Stimulated activated CD8-positive, alpha-beta memory T cell treated with anti-CD3 and anti-CD28 coated beads, Interleukin-12 subunit alpha, Interleukin-12 subunit beta, amount 100 ng/mL, for 24 hours (primary cell): ENCODE measurements around the gene PRDM7.
"Not testable (repeated sequence)": the region's sequence is repeated elsewhere in the genome, so short reads cannot be mapped to it uniquely, and the experiment has no call there.

Experiments
- DNase-seq: peaks from one replicate; pipeline ENCODE4 v3.0.0-alpha.2; 2020; ENCODE audit errors: extremely low read depth

PRDM7 gene

DNA sequence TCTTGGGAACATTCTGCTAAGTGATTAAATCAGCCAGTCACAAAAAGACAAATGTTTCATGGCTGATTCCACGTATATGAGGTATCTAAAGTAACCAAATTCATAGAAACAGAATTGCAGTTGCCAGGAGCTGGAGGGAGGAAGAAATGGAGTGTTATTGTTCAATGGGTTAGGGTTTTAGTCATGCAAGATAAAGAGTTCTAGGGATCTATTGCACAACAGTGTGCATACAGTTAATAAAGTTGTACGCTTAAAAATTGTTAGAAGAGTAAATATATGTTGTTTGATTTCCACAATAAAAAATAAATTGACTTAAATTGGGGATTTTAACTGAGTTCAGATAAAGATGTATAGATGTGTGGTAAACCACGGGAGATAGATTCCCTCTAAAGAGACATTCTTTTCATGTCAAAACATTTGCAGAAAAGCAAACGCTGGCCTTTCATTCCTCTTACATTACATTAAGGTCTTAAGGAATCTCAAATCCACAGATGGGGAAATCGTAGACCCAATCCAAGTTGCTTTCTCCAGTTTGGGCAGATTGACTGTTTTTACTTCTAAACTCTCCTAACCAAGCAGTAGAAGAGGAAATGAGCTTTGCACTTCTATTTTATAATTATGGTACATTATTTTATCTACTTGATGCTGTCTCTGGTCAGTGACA lies 4.6 kb downstream of the PRDM7 start:
- DNase-seq, result no peak

DNA sequence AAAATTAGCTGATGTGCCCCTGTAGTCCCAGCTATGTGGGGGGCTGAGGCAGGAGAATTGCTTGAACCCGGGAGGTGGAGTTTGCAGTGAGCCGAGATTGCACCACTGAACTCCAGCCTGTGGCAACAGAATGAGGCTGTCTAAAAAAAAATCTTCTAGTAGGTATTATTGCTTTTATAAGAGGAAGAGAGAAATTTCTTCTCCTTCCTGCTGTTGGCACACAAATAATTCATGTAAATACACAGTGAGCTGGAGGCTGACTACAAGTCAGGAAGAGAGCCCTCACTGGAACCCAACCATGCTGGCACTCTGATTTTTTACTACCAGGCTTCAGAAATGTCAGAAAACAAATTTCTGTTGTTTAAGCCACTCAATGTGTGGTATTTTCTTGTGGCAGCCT lies 6.7 kb downstream of the PRDM7 start:
- DNase-seq, result no peak

- no peak for DNase-seq
Measured at GRCh38 chr16:90061437-90061836, 15.7 kb downstream of the PRDM7 start.

- DNase-seq, result peak; percentile 9
Measured at GRCh38 chr16:90057738-90058173, 19.4 kb downstream of the PRDM7 start.

- not testable (repeated sequence) for DNase-seq
Measured at GRCh38 chr16:90056521-90056920, 20.6 kb downstream of the PRDM7 start.

- DNase-seq, result no peak
Measured at GRCh38 chr16:90055371-90055770, 21.8 kb downstream of the PRDM7 start.

- no peak for DNase-seq
Measured at GRCh38 chr16:90054554-90054953, 22.6 kb downstream of the PRDM7 start.

DNA sequence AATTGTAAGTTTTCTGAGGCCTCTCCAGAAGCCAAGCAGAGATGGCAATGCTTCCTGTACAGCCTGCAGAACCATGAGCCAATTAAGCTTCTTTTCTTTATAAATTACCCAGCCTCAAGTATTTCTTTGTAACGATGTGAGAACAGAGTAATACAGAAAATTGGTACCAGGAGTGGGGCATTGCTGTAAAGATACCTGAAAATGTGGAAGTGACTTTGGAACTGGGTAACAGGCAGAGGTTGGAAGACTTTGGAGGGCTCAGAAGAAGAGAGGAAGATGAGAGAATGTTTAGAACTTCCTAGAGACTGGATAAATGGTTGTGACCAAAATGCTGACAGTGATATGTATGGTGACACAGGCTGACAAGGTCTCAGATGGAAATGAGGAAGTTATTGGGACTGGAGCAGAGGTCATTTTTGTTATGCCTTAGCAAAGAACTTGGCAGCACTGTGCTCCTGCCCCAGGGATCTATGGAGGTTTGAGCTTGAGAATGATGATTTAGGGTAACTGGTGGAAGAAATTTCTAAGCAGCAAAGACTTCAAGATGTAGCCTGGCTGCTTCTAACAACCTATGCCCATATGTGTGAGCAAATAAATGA lies 23.1 kb downstream of the PRDM7 start:
- DNase-seq, result no peak

DNA sequence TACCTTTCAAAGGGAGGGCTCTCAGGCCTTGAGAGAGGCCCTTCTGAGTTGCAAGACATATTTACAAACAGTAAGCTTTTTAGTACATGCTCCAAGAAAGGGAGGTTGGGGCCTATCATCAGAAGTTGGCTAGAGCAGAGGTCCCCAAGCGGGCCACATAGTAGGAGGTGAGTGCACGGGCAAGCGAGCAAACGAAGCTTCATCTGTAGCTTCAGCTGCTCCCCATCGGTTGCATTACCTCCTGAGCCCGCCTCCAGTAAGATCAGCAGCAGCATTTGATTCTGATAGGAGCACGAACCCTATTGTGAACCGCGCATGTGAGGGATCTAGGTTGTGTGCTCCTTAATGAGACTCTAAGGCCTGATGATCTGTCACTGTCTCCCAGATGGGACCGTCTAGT lies 26.2 kb downstream of the PRDM7 start:
- DNase-seq, result no peak

DNA sequence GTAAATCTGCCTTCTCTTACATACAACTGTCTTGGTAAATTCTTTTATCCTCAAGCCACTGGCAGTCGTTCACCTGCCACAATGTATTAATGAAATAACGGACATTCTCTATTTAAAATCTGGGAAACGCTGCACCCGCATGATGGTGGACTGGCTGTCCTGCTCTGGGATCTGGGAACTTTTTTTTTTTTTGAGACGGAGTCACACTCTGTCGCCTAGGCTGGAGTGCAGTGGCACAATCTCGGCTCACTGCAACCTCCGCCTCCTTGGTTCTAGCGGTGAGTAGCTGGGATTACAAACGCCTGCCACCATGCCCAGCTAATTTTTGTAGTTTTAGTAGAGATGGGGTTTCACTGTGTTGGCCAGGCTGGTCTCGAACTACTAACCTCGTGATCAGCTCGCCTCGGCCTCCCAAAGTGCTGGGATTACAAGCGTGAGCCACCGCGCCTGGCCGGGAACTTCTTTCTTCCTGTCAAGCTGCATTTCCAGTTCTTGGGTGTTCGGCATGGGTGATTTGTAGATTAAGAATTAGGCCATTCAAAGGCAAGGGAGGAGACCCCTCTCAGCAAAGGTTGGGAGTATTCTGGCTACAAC lies 28.3 kb downstream of the PRDM7 start:
- no peak for DNase-seq

DNA sequence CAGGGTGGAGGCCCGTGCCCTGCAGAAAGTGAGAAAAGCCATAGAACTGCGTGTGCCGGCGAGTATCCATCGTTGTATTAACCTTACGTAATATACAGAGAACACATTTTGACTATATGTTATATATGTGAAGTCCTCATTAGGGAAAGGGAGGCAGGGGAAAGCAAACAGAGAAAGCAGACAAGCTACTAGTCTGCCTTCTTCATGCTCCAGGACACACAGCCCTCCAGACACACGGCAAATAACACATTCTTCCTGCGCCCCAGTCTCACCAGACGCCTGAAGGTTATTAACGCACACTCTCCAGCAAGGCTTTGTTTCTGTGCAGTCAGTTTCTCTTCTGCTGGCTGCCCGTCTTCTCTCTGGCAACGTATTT lies 28.8 kb downstream of the PRDM7 start:
- DNase-seq, result no peak

- no peak for DNase-seq
Measured at GRCh38 chr16:90047714-90048346, 29.3 kb downstream of the PRDM7 start.

DNA sequence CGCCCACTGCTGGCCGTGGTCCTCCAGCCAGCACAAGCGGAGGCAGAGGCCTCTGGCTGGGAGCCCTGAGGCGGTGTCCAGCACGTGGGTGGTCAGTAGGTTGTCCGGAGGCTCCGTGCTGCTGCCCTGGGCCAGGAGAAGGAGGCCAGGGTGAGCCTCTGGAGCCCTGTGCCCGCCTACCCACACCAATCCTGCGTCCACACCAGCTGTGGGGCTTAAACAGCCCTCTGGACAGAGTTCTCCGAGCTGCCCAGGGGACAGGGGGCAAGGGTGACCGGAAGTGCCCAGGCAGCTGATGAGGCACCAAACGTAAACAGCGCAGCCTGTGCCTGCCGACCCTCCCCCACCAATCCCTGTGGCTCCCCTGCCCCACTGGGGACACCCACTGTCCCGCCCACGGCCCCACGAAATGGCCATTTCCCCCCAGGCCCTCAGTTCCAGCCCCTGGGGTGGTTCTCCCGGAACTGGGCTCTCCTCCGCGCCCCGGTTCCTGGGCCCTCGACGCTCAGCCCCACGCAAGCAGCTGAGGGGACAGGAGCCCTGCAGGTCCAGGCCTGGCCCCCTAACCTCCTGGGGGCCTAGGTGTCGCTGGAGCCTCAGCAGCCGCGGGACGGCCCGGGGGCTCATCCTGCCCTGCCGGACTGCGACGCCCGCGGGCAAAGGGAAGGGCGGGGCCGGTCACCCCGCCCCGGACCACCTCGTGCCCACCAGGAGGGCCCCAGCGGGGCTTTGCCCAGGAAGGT lies 30.0 kb downstream of the PRDM7 start:
- no peak for DNase-seq

DNA sequence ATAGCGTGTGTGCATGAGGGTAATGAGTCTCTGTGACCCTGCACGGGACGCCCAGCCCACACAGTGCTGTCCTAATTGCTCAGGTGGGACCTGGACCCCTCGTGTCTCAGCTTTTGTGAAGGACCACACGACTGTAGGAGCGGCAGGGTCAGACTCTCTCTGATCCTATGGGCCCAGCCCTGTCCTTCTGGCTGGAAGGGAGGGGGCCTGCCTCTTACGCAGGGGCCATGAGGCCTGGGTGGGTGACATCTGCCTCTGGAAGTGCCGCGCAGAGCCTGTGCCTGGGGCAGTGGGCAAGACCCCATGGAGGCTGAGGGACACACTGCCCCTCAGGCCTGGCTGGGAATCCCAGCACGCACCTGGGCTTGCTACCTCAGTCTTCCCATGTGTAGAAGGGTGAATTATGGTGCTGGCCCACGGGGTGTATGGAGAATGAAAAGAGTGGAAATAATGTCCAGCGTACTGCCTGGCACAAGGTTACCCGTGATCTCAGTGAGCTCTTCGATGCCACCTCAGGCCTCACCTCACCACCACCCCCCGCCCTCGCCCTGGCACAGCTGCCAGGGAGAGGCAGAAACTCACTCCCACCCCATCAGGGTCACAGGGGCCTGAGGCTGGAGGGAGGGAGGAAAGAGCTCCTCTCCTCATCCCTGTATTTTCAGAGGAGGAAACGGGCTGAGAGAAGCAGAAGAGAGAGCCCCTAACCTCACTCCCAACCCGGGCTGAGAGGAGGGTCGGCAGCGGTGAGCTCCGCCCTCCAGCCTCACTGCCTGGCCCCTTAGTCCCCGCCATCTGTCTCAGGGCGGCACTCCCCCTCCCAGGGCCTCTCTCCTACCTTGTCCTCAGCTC lies 30.8 kb downstream of the PRDM7 start:
- DNase-seq, result no peak

DNA sequence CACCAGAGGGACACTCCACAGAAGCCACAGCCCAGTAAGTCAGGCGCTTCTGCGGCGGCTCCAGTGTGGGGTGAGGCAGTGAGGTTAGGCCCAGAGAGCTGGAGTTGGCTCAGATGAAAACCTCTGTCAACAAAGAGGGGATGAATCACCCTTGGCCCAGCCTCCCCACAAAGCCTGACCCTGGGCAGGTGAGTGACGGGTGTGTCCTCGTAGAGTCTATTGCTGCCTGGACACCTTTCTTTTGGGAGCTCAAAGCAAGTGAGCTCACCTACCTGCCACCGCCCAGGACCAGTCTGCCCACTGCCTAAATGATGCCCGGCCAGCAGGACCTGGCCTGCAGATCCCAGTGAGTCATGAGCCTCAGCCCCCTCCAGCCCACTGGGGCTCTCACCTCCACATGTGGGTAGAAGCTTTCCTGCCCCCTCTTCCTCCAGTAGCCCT lies 33.0 kb downstream of the PRDM7 start:
- no peak for DNase-seq

DNA sequence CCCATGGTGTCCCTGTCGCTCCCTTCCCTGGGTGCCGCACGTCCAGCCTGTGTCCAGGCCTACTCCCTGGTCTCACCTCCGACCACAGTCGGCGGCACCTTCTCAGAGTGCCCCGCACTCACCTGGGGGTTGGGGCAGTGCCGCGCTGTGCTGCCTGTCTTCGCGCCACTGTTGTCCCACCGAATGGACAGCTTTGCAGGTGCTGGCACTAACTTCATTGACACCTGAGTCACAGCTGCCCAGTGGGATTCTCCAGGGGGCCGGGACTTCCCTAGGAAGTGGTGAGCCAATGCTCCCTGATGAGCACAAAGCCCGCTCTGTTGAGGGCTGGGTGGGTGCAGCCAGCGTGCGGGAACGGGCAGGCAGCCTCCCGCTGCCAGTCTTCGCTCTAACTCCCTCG lies 33.6 kb downstream of the PRDM7 start:
- DNase-seq, result no peak

DNA sequence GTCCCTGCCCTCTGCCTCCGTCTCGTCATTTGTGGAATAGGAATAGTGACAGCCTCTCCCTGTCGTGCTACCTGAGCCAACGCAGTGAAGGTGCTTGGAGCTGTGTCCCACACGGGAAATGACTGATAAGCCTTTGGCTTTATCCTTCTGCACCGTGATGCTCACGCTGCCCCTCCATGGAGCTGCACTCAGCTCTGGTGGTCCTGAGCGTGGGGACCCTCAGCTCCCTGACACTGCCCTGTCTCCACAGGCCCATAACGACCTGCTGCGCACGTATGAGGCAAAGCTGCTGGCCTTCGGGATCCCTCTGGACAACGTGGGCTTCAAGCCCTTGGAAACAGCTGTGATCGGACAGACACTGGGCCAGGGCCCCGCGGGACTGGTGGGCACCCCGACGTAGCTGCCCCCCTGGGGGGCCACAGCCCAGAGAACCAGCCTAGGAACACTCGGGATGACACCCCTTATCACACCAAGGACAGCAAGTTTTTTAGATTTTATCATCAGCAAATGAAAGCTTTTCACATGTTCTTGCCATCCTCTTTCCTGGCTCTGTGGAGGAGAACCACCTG lies 34.1 kb downstream of the PRDM7 start:
- no peak for DNase-seq

DNA sequence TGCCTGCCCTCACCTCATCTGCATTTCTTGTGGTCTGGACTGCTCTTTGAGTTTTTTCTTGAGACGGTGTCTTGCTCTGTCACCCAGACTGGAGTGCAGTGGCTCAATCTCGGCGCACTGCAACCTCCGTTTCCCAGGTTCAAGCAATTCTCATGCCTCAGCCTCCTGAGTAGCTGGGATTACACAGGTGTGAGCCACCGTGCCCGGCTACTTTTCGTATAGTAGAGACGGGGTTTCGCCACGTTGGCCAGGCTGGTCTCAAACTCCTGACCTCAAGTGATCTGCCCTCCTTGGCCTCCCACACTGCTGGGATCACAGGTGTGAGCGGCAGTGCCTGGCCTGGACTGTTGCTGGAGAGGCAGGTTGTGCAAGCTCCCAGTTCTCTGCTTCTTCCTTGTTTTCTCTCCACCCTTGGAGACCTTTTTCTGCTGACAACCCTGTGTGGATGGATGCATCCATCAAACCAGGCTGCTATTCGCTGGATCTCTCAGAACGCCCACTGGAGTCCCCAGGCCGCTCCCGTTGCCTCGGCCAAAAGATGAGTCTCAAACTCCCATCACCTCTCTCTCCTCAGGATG lies 35.1 kb downstream of the PRDM7 start:
- DNase-seq, result no peak

GRCh38 chr16:90040152-90041023 lies 36.7 kb downstream of the PRDM7 start:
- DNase-seq, result no peak

- DNase-seq, result no peak
Measured at GRCh38 chr16:90037276-90037675, 39.9 kb downstream of the PRDM7 start.
